Measurements from ENCODE around the gene SLC19A1.

GRCh38 chr21:45528028-45528705 is 14.1 kb downstream of the SLC19A1 start:
- no peak for TF ChIP-seq CTCF (conservative IDR thresholded peaks at IDR 0.05 in 1 of 2, IDR thresholded peaks at IDR 0.05 in 1 of 2; ENCODE audit: low read depth in 1 of 2, low read length in 2 of 2)
- no peak for TF ChIP-seq EZH2 (IDR thresholded peaks at IDR 0.05; ENCODE audit: low read length, missing control alignments)
